Suprapubic skin (tissue), 4 donors: ENCODE data around the gene PDZK1.

Source experiments
- EP300 ChIP-seq: sonication (generic); formaldehyde crosslinking; IDR thresholded peaks from one replicate; pipeline ENCODE4 v1.6.1; 2017; ENCODE audit warnings: antibody characterized with exemption
- POLR2AphosphoS5 ChIP-seq, 3 donors: sonication (generic); formaldehyde crosslinking; IDR thresholded peaks; one replicate each; pipeline ENCODE4 v1.6.1; 2017; ENCODE audit warnings: antibody characterized with exemption in 3 of 3
- TF ChIP-seq, protein P1 (sequence below), 2 donors: fragments of 200-600 bp in 1 of 2; fragments of 450-650 bp in 1 of 2; sonication (generic) in 1 of 2; IDR thresholded peaks; one replicate each; pipeline ENCODE4 v1.5.1; 2016 to 2019; ENCODE audit warnings: antibody characterized with exemption in 2 of 2, mild to moderate bottlenecking in 1 of 2, moderate library complexity in 1 of 2

DNA sequence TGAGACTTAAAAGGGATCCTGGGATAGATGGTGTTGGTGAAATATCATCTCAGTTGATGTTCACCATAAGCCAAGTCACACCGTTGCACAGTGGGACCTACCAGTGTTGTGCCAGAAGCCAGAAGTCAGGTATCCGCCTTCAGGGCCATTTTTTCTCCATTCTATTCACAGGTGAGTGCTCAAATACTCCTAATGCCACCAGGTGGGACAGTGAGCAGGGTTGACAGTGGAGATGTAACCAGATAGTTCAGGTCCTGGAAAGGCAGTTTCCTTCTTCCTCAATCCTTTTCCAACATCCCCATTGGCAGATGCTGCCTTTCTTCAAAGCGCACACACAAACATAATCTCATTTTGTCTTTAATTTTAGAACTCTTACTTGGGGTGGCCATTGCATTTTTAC, 23.7 kb upstream of the PDZK1 start:
- TF ChIP-seq POLR2AphosphoS5 (IDR thresholded peaks at IDR 0.05) (no peak), EP300 (no peak)
- TF ChIP-seq, protein P1, sequence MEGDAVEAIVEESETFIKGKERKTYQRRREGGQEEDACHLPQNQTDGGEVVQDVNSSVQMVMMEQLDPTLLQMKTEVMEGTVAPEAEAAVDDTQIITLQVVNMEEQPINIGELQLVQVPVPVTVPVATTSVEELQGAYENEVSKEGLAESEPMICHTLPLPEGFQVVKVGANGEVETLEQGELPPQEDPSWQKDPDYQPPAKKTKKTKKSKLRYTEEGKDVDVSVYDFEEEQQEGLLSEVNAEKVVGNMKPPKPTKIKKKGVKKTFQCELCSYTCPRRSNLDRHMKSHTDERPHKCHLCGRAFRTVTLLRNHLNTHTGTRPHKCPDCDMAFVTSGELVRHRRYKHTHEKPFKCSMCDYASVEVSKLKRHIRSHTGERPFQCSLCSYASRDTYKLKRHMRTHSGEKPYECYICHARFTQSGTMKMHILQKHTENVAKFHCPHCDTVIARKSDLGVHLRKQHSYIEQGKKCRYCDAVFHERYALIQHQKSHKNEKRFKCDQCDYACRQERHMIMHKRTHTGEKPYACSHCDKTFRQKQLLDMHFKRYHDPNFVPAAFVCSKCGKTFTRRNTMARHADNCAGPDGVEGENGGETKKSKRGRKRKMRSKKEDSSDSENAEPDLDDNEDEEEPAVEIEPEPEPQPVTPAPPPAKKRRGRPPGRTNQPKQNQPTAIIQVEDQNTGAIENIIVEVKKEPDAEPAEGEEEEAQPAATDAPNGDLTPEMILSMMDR (IDR thresholded peaks at IDR 0.05): no peak
